ENCODE measurements around the gene MREG.

MREG gene, protein sequence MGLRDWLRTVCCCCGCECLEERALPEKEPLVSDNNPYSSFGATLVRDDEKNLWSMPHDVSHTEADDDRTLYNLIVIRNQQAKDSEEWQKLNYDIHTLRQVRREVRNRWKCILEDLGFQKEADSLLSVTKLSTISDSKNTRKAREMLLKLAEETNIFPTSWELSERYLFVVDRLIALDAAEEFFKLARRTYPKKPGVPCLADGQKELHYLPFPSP

DNA sequence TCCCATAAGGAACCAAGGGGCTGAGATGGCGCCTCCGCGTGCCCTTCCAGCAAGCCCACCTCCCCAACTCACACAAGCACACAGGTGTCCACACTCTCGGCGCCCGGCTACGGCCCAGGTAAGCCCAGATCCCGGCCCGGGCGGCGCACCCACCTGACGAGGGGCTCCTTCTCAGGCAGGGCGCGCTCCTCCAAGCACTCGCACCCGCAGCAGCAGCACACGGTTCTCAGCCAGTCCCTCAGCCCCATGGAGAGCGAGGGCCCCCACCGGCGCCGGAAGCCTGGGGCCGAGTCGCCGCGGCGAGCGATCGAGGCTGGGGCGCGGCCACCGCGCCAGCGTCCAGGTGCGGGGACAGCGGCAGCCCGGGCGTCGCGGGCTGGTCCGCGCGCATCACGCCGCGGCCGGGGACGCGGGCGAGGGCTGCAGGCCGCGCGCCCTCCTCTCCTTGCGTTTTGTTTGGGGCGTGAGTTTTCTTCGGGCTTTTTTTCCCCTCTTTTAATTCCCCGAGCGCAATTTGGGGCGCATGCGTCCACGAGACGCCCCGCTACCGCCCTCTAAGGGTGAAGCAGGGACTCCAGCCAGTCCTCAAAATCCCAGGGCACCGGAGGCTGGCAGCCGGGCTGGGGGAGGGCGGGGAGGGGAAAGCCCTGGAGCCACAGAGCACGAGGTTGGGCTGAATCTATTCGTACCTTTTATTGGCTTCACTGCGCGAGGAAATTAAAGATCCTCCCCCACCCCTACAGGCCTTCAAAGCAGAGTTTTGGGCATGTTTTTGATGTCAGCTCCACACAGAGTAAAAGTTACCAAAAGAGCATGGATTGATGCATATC lies at the start of gene MREG:
Gene MREG (minus strand): TSS at position 472 of the 830 bp plus-strand sequence. CDS start 224 bp downstream, at position 248.
- peak; percentile 81 for DNase-seq

- DNase-seq: no peak
Observed at GRCh38 chr2:216059233-216059834, 46.0 kb upstream of the MREG start.

DNA sequence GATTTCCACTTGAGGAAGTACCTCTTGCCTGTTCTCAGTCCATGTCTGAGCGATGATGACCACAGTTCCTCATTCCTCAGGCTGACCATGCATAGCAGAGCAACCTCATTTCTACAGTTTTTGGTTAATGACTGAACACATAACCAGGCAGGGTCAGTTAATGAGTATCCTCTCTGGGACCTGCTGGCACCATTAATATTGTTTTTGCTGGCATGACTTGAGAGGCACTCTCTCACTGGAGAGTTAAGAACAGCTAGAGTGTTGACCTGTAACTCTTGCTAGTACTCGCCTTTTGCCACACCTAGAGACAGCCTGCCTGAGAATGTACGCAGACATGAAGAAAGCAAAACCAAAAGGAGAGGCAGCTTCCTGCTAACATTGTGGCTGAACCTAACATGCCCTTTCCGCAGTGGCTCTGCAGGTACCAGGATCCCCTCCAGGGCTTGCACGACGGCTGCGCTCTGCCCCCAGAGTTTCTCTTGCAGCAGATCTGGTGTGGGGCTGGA lies 44.4 kb upstream of the MREG start:
- DNase-seq: peak; percentile 27

- DNase-seq: no peak
Observed at GRCh38 chr2:216056739-216057138, 43.4 kb upstream of the MREG start.

- no peak for DNase-seq
Observed at GRCh38 chr2:216055680-216056079, 42.3 kb upstream of the MREG start.

DNA sequence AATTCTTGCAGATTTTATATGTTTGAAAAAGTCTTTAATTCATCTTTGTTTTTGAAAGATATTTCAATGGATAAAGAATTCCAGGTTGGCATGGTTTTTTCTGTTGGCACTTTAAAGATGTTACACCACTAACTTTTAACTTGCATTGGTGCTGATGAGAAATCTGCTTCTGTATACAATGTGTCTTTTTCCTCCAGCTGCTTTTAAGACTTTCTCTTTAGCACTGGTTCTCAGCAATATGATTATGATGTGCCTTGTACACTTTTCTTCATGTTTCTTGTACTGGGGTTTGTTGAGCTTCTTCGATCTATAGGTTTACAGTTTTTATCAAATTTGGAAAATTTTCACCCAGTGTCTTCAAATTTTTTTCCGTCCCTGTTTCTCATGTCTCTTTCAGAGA lies 39.1 kb upstream of the MREG start:
- no peak for DNase-seq

DNA sequence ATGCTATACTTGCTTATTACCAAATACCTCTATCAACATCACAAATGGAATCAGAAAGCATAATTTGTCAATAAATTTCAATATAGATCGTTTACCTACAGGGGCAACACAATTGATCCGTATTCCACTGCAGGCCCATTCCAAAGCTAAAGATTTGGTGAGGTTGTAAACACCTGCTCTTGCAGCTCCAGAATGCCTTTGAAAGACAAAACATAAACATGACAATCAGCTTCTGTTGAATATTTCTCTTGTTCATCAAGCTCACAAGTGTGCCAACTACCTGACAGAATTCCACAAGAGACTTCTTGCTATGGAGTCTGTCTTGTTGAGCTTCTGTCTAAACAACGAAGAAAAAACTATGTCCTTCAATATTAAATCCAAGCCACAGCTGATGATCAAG lies 38.0 kb upstream of the MREG start:
- DNase-seq: no peak

- DNase-seq: no peak
Observed at GRCh38 chr2:216049452-216049851, 36.1 kb upstream of the MREG start.

GRCh38 chr2:216047397-216047796 lies 34.0 kb upstream of the MREG start:
- no peak for DNase-seq

DNA sequence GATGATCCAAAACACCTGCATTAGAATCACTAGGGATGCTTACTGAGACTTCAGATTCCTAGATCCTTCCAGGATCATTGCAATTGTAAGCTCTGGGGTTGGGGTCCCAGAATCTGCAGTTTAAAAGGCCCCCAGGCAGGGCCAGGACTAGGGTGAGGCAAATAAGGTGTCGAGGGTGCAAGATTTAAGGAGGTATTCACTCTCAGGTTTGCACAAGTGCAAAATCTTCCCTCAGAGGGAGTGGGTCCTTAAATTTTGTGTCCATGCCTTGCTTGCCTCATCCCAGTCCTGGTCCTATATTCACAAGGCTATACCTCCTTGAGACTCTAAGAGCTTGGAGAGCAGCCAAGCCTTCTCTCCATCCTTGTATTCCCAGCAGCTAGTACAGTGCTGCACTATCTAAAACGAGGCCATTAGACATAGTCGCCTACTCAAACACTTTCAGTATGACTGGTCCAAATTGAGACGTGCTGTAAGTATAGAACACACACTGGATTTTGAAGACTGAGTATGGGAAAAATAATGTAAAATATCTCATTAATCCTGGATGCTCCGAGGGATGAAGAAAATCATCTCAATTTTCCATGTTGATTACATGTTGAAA lies 31.6 kb upstream of the MREG start:
- no peak for DNase-seq

DNA sequence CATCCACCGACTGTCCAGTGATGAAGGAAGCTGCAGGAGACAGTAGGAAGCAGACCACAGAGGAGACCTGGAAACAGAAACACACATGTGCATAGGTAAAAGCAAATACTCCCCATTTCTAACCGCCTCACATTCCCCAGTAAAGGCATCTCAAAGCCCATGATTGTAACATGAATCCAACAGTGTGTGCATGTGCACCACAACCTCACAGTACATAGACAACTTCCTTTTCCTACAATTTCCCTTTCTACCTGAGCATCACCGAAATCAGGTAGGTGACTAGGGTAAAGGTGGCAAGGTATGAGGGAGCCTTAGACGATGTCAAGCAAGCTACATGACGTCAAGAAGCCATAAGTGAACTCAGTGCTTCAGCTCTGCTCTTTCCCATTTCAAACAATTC lies 30.6 kb upstream of the MREG start:
- no peak for DNase-seq

GRCh38 chr2:216041438-216041837 lies 28.1 kb upstream of the MREG start:
- DNase-seq: no peak

- DNase-seq: no peak
Observed at GRCh38 chr2:216039918-216040317, 26.6 kb upstream of the MREG start.

GRCh38 chr2:216034065-216034464 lies 20.7 kb upstream of the MREG start:
- peak; percentile 72 for DNase-seq

GRCh38 chr2:216033403-216033802 lies 20.1 kb upstream of the MREG start:
- no peak for DNase-seq

- DNase-seq: no peak
Observed at GRCh38 chr2:216031960-216032689, 18.8 kb upstream of the MREG start.

GRCh38 chr2:216030216-216030615 lies 16.9 kb upstream of the MREG start:
- no peak for DNase-seq

GRCh38 chr2:216029416-216030129 lies 16.2 kb upstream of the MREG start:
- no peak for DNase-seq

DNA sequence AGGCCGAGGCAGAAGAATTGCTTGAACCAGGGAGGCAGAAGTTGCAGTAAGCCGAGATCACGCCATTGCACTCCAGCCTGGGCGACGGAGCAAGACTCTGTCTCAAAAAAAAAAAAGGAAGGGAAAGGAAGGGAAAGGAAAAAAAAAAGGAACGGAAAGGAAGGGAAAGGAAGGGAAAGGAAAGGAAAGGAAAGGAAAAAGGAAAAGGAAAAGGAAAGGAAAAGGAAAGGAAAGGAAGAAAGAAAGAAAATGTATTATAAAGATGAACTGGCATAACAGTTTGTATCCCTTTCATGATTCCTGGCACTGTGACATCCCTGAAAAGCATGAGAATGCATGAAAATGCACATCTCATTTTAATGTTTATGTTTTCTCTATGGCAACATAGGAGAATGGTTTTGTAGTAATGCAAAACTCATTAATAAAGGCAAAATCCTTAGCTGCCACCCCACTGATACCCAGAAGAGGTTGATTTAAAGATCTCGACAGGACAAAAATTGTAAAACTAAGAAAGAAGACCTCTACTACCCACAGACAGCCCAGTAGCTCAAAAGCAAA lies 11.5 kb upstream of the MREG start:
- DNase-seq: no peak

GRCh38 chr2:216023055-216023648 lies 9.8 kb upstream of the MREG start:
- DNase-seq: peak; percentile 32
